Fibroblast of skin of scalp (primary cell): ENCODE measurements around the gene CGA. TPM values are rescaled to one million over a fixed set of nuclear protein-coding genes. Genes with fewer than 3 reads are reported as not detected.
"Not testable (repeated sequence)": the region's sequence is repeated elsewhere in the genome, so short reads cannot be mapped to it uniquely, and the experiment has no call there.

ENCODE experiments used
- DNase-seq: peaks from one replicate; pipeline ENCODE4 v3.0.0-alpha.2; 2013
- polyA plus RNA-seq, 2 experiments: library from polyadenylated mRNA; unstranded; fragments of 120-200 nt; gene quantifications; one replicate each; pipeline ENCODE4 v1.2.1, GENCODE V29; 2013; ENCODE audit not compliant: insufficient read length in 2 of 2

The CGA gene
- polyA plus RNA-seq (2013, experiment 1 of 2; ENCODE audit: insufficient read length) = not detected
- polyA plus RNA-seq (2013, experiment 2 of 2; ENCODE audit: insufficient read length) = 0.25 TPM

DNA sequence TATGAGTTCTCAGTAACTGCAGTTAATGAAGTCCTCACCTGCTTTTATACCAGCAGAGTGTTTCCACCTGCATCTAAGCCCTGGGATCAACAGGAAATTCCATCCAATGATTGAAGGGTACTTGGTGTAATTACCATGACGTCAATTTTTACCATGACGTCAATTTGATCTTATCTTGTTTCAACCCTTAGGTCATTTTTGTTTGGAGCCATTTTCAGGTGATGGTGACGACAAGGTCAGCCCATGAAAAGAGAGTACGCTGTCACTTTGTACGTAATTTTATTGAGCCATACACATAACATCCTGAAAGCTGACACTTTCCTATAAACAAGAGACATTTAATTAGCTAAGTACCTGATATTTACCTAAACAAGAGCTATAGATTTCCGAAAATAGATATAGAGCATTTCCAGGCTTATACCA lies at the start of gene CGA:
Gene CGA (minus strand): TSS at position 20 of the 423 bp plus-strand sequence. CDS start 6,906 bp downstream, outside the sequence.
- no peak for DNase-seq

DNA sequence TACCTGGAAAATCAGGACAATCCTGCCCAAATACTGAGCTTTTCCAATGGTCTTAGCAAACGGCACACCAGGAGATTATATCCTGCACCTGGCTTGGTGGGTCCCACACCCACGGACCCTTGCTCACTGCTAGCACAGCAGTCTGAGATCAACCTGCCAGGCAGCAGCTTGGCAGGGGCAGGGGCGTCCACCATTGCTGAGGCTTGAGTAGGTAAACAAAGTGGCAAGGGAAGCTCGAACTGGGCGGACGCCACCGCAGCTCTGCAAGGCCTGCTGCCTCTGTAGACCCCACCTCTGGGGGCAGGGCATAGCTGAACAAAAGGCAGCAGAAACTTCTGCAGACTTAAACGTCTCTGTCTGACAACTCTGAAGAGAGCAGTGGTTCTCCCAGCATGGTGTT lies 45.0 kb upstream of the CGA start:
- not testable (repeated sequence) for DNase-seq

DNA sequence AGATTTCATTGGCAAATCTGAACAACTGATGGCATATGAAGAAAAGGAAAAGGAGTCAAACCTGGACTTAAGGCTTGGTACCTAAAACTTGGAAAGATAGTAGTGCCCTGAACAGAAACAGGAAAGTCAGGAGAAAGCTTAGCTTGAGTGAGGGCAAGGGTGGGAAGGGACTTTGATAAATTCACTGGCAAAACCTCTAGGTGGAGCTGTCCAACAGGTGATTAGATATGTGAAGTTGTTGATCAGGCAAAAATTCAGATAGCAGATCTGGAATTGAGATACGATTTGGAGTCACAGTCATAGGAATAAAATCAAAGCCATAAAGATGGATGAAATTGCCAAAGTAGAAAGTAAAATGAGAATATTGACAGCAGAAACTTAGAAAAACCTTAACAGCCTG lies 44.3 kb upstream of the CGA start:
- DNase-seq = peak; percentile 53

DNA sequence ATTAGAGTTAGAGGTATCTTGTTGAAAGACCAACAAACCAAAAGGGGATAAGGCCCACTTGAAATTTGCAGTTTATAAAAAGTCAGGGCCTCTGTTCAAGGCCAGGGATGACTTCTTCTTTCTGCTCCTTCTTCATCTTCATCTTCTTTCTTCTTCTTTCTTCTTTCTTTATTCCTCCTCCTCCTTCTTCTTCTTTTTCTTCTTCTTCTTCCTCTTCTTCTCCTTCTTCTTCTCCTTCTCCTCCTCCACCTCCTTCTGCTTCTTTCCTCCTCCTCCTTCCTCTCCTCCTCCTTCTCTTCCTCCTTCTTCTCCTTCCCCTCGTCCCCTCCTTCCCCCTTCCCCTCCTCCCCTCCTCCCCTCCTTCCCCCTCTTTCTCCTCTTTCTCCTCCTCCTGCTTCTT lies 42.1 kb upstream of the CGA start:
- DNase-seq = no peak

DNA sequence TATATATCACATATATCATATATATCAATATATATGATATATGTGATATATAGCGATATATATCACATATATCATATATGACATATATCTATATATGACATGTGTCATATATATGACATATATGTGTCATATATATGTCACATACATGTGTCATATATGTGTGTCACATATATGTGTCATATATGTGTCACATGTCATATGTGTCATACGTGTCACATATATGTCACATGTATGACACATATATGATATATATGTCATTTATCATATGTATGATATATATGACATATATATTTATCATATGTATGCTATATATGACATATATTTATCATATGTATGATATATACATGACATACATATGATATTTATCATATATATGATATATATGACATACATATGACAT lies 32.8 kb upstream of the CGA start:
- no peak for DNase-seq

DNA sequence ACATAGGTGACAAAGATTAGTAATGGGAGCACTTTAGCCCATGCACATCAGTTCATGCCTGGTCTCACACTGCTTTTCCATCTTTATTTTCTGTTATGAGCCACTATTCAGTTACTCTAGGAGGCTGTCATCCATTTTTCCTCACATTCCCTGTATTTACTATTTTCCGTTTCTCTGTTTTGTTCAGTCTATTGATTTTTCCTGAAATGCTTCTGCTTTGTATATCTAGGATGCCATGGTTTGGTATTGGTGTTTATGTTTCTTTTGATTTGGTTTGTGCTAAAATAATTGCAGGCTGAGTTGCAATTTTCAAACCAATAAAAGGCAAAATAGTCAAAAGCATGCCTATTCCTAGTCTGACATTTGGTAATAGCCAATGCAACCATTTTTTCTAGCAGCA lies 31.6 kb upstream of the CGA start:
- DNase-seq = no peak

DNA sequence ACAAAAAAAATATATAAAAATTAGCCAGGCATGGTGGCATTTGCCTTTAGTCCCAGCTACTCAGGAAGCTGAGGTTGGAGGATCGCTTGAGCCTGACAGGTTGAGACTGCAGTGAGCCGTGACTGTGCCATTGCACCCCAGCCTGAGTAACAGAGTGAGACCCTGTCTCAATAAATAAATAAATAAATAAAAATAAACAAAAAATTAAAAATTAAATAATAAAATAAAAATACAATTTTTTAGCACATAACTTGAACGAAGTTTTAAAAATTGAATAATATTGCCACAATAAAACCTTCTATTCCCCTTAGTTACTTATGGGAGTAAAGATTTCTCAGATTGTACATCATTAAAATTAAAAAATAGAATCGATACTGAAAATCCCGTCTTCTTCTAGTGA lies 29.2 kb upstream of the CGA start:
- DNase-seq = no peak

DNA sequence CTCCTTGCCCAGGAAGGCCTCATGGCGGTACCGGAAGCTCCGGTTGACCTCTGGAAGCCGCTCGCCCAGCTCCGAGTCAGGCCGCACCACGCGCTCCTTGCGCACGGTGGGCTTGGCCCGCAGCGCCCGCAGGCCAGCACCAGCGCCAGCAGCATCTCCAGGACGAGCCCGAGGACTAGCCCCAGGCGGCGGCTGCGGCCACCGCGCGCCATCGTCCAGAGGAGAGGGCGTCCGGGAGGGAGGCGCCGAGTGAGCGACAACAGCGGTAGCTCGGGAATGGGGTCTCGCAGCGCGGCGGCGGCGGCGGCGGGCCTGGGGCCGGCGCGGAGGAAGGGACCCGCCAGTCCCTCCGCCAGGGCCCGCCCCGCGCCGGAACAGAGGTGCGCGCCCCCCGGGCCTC lies 27.6 kb upstream of the CGA start:
- no peak for DNase-seq

DNA sequence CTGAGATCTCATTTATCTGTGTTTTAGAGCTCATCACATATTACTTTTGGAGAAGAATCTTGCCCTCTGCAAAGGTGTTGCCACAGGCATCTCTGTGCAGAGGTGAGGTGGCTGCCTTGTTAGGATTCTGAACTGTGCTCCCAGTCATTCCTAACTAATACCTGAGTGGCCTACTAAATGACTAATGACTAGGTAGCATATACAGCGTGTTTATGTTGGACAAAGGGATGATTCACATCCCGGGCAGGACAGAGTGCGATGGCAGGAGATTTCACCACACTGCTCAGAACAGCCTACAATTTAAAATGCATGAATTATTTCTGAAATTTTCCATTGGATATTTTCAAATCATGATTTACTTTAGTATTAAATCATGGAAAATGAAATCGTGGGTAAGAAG lies 23.1 kb upstream of the CGA start:
- DNase-seq = no peak

DNA sequence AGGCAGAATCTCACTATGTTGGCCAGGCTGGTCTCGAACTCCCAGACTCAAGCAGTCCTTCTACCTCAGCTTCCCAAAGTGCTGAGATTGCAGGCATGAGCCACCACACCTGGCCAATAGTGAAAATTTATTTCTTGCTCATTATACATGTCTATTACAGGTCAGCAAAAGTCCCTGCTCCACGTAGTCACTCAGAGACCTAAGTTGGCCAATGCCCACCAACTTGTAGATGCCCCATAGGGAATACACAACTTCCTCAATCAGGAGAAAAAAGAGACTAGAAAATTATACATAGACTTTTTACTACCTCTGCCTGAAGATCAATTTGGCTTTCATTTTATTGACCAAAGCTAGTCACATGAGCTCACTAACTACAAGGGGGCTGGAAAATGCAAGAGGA lies 22.0 kb upstream of the CGA start:
- no peak for DNase-seq

DNA sequence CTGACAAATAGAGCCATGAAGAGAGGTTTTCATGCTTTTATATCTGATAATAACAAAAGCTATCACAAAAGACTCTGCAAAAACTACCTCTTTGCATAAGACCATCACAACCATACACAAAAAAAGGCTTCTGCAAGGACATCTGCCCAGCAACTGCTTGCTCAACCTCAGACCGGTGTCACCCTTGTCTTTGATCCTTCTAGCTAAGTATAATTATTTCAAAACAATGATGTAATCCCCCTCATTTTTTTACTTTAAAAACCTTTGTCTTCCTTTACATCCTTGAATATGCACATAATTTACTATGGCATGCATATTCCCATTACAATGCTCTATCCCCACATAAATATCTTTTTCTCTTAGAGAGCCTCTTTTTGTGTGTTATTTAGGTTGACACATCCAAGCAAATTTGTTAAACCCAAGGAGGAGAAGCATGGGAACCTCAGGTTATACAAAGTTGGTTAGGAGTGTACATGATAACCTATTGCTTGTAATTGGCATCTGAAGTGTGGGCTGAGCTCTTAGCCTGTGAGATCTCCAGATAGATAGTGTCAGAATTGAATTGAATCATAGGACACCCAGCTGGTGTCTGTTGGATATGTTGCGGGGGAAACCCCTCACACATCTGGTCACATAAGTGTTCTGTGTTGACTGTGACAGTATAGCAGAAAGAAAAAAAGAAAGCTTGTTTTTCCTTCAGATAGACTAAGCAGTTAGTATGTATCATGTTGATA lies 20.7 kb upstream of the CGA start:
- DNase-seq = no peak

DNA sequence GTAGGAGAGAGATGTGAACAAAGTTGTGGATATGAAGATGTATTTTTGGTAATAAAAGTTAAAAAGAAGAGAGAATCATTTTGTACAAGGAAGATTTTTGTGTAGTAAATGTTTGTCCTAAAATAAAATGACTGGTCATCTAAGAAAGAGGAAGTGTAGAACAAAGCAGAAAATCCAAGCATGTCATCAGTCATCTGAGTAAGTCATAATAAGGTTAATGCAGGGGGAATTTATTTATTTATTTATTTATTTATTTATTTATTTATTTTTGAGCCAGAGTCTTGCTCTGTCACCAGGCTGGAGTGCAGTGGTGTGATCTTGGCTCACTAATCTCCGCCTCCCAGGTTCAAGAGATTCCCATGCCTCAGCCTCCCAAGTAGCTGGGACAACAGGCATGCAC lies 15.7 kb upstream of the CGA start:
- no peak for DNase-seq

DNA sequence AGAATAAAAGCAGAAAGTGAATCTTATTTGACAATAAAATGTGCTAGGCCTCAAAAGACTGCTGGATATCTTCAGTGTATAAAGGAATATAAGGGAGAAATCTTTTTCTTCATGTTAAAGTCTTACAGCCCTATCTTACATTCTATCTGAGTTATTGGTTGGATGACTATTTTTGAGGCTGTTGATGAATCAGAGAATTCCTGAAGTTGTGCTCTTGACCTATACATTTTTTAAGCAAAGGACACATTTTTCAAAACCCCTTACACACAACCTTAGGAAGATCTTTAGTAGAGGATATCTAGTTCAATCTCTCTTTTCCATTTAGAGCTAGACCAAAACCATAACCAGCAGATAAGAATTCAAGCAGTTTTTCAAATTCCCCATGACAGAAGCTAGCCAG lies 10.9 kb upstream of the CGA start:
- DNase-seq = peak; percentile 37

DNA sequence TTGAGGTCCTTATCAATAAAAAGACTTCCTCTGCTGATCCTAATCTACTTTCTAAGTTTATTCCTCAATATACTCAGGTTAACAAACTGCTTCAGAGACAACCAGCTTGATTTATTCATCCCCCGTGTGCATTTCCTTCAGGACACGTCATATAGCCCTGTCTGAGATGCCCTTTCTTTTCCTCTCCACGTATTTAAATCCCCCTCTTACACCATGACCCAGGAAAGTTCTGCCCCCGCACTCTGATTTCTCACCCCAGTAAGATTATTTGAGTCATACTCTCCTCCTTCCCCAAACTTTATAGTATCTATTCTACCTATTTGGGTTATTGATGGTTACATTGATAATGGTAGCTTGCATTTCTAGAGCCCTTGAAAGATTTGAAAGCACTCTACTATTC lies 9.8 kb upstream of the CGA start:
- DNase-seq = no peak

DNA sequence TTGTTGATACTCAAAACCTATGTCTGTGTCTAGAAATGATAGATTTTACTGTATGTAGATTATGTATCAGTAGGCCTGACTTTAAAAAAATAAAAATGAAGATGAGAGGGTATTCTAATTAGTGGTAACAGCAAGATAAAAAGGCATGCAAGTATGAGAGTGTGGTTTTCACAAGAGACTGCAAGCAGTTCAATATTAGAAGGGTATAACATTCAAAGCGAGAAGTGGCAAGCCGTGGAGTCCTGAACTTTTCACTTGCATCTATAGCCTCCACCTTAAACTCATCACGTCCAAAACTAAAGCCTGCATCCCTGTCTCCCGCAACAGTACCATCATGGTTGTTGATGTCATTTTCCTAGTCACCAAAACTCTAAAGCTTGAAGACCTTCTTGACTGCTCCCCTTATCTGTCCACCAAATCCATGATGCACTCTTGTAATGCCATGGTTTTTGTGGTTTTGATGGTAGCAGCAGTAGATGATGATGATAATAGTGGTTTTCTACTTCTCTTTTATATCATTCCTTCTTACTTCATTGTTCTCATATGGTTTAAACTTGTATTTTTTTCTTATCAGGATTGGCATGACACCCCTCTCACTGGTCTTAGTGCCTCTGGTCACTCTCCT lies 9.2 kb upstream of the CGA start:
- no peak for DNase-seq

DNA sequence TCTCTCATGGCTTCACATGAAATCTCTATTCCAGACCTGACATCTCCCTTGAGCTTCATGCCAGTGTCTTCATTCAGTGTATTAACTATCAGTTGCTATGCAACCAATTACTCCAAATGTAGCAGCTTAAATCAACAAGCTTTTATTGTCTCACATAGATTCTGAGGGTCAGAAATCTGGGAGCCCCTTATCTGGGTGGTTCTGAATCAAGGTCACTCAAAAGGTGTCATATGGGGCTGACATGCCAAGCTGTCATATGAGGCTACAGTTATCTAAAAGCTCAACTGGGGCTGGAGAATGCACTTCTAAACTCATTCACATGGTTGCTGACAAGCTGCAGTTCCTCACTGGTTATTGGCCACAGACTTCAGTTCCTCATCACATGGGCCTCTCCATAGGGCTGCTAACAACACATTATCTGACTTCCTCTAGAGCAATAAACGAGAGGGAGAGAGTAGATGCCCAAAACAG lies 7.3 kb upstream of the CGA start:
- no peak for DNase-seq

DNA sequence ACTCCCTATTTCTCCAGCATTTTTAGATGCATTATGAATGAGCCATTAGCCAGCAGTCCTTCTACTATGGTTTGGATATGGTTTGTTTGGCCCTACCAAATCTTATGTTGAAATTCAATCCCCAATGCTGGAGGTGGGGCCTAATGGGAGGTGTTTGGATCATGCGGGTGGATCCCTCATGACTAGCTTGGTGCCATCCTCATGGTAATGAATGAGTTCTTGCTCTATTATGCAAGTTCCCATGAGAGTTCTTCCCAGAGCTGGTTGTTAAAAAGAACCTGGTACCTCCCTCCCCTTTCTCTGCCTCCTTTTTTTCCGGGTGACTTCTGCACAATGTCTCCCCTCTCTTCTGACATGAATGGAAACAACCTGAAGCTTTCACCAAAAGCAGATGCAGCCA lies 6.2 kb upstream of the CGA start:
- DNase-seq = no peak

DNA sequence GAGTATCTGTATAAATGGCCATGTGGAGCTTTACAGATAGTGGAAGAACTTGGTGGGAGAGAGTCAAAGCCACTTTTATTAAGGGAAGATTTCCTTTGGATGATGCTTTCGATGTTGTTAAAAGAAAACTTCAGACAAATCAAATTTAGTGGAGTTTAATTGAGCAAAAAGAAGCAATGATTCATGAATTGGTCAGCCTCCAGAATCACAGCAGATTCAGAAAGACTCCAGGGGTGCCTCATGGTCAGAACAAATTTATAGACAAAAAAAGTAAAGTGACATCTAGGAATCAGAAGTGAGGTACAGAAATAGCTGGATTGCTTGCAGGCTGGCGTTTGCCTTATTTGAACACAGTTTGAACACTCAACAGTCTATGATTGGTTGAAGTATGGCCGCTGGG lies 5.3 kb upstream of the CGA start:
- DNase-seq = no peak

DNA sequence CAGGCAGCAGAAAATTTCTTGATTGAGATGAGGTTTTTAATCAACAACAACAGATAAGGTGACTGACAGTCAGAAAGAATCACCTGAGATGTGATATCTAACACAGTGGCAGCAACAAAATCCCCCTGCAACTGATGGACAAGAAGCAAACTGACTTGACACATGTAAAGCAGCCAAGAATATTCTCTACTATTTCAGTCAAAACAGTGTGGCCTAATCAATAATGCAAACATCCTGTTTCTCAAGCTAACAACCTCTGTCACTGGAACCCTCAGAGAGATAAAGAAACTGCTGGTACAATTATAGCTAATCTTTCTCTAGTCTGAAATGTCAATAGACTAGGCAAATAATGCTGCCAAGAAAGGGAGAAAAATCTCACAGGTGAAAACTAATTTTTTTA lies 4.6 kb upstream of the CGA start:
- no peak for DNase-seq

DNA sequence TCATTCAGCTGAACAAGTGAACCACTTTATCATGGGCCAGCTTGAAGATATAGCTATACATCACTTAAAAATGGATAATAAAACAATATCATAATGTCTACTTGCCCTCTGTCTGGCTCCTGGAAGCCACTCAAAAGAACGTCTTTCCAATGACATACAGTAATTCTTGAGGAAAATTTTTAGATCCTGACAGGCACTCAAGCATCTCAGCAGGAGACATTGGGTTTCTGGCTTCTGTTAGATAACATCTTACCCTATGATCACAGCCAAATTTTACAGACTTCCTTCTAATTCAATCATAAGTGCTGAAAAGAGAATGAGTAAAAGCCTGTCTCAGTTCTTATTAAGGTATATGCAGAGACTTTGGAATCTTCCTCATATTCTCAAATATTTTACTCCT lies 330 bp downstream of the CGA start:
- DNase-seq = peak; percentile 65

DNA sequence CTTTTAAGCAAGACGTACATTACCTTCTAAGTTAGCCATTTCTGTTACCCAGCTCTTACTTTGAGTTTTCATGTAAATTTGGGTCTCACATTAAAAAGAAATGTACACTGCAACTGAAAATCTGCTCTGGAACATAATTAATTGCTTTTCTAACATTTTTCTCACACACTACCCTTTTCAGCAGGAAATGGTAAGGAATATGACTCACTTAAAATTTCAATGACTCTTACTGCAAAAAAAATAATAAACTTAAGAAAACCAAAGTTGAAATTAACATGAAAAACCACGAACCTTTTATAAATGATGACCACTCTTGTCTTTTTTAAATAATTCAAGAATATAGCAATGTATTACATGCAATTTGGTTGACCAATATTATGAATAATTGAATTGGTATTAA lies 1.3 kb downstream of the CGA start:
- DNase-seq = peak; percentile 61

DNA sequence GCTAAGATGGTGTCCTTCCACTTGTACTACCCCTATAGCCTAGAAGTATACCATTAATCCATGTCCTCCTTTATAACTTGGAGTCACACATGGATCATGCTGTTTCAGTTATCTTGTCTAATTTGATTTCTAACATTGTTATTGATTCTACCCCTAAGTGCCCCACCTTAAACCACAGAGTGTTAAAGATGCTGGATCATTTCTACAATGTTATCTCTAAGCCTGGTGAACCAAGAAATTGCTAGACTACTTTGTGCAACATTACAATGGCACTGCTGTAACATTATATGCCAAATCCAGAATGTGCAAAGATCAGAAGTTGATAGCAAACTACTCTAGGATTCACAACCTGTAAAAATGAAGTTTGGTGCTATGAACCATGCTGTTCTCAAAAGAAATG lies 1.7 kb downstream of the CGA start:
- DNase-seq = no peak

DNA sequence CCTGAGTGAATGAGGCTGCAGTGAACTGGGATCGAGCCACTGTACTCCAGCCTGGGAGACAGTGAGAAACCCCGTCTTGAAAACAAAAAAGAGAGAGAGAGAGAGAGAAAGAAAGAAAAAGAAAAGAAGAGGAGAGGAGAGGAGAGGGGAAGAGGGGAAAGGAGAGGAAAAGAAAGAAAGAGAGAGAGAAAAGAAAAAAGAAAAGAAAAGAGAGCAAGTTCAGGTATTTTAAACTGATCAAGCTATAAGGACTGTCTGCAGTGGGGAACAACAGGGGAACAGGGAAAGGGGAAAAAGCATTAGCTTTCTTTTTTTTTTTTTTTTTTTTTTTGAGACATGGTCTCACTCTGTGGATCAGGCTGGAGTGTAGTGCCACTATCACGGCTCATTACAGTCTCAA lies 2.5 kb downstream of the CGA start:
- DNase-seq = no peak

DNA sequence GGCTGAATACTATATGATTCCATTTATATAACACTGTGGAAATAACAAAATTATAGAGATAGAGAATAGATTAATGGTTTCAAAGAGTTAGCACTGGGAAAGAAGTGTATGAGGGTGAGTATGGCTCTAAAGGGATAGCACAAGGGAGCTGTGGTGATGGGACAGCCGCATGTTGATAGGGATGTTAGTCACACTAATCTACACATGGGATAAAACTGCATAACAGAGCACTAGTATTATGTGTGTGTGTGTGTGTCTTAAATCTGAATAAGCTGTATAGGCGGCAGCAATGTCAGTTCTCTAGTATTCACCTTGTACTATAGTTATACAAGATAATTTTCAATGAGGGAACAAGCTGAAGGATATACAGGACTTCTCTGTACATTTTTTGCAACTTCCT lies 5.8 kb downstream of the CGA start:
- DNase-seq = no peak
